H1 (cell line): ENCODE results near the gene CD300LF. TPM values are rescaled to one million over a fixed set of nuclear protein-coding genes. Genes with fewer than 3 reads are reported as not detected.

Experiments
- CTCF ChIA-PET: fragments of 300-600 bp; sonication (Branson Sonifier 250); formaldehyde crosslinking; loops from one replicate; lab custom pipeline; 2021; ENCODE audit not compliant: partially characterized antibody; lab: Charles Lee
- POLR2A ChIA-PET: fragments of 300-600 bp; sonication (Branson Sonifier 250); formaldehyde crosslinking; loops from one replicate; lab custom pipeline; 2021; ENCODE audit warnings: inconsistent platforms; ENCODE audit not compliant: partially characterized antibody; lab: Charles Lee
- DNase-seq, 2 experiments: peaks; one replicate each; pipeline versions ENCODE4 v3.0.0 to v3.0.0-alpha.2; 2010 to 2022; ENCODE audit warnings: low spot score in 2 of 2, low read depth in 1 of 2, mixed read lengths in 1 of 2
- FAIRE-seq: peaks from 2 replicates; lab custom pipeline; 2011; peaks lifted over from hg19 to GRCh38; lab: Jason Lieb, UNC
- H2AFZ ChIP-seq: 2 replicates; pipeline ENCODE4 v1.8.1; 2012; ENCODE audit warnings: low read length, inconsistent platforms
- H2AK5ac ChIP-seq: 2 replicates; pipeline ENCODE4 v1.6.1; 2013; ENCODE audit warnings: low read depth, low read length
- H2BK120ac ChIP-seq: replicated peaks from 2 replicates; pipeline ENCODE3; 2013; ENCODE audit warnings: low read depth, low read length, inconsistent platforms
- H2BK12ac ChIP-seq: 2 replicates; pipeline ENCODE4 v1.6.1; 2013; ENCODE audit warnings: low read depth, low read length
- H2BK15ac ChIP-seq: 2 replicates; pipeline ENCODE4 v1.6.1; 2013; ENCODE audit warnings: low read length
- H2BK20ac ChIP-seq: 2 replicates; pipeline ENCODE4 v1.6.1; 2013; ENCODE audit warnings: low read length
- H2BK5ac ChIP-seq: 2 replicates; pipeline ENCODE4 v1.6.1; 2013; ENCODE audit warnings: low read depth, low read length
- H3K14ac ChIP-seq: 2 replicates; pipeline ENCODE4 v1.6.1; 2013; ENCODE audit warnings: inconsistent platforms; ENCODE audit not compliant: insufficient read length
- H3K18ac ChIP-seq: 2 replicates; pipeline ENCODE4 v1.6.1; 2013; ENCODE audit warnings: low read length; ENCODE audit errors: extremely low read depth
- H3K23ac ChIP-seq: 2 replicates; pipeline ENCODE4 v1.6.1; 2013; ENCODE audit warnings: inconsistent platforms; ENCODE audit not compliant: insufficient read length
- H3K23me2 ChIP-seq: 2 replicates; pipeline ENCODE4 v1.6.1; 2013; ENCODE audit warnings: low read depth, low read length
- H3K27ac ChIP-seq: 2 replicates; pipeline ENCODE4 v1.6.1; 2011; ENCODE audit warnings: low read depth, low read length, inconsistent platforms
- H3K27me3 ChIP-seq, 4 experiments: replicated peaks in 1 of 4; 1 replicate in 1 of 4; 2 replicates in 3 of 4; pipeline versions ENCODE4 v1.6.1 to v1.8.1; 2011 to 2013; ENCODE audit warnings: low read length in 3 of 4, mild to moderate bottlenecking in 3 of 4, inconsistent platforms in 2 of 4, mixed read lengths in 2 of 4, moderate library complexity in 1 of 4; ENCODE audit not compliant: control insufficient read depth in 3 of 4, insufficient read depth in 3 of 4; ENCODE audit errors: extremely low read depth in 1 of 4
- H3K36me3 ChIP-seq, 4 experiments: 2 replicates each; pipeline versions ENCODE4 v1.6.1 to v1.8.1; 2011 to 2013; ENCODE audit warnings: mild to moderate bottlenecking in 4 of 4, low read length in 3 of 4, moderate library complexity in 2 of 4, control low read depth in 1 of 4, inconsistent platforms in 1 of 4; ENCODE audit not compliant: insufficient read depth in 4 of 4, control insufficient read depth in 2 of 4
- H3K4ac ChIP-seq: replicated peaks from 2 replicates; pipeline ENCODE3; 2013; ENCODE audit warnings: low read length, low read depth, mixed read lengths, inconsistent platforms; ENCODE audit not compliant: insufficient read length
- H3K4me1 ChIP-seq, 4 experiments: replicated peaks in 1 of 4; 1 replicate in 1 of 4; 2 replicates in 3 of 4; pipeline versions ENCODE4 v1.6.1 to v1.8.1; 2011 to 2013; ENCODE audit warnings: low read length in 3 of 4, inconsistent platforms in 2 of 4, mixed read lengths in 1 of 4; ENCODE audit not compliant: insufficient read depth in 4 of 4, control insufficient read depth in 3 of 4
- H3K4me2 ChIP-seq, 2 experiments: 2 replicates each; pipeline versions ENCODE4 v1.6.1 to v1.8.1; 2011 to 2013; ENCODE audit warnings: low read depth in 2 of 2, low read length in 2 of 2, control low read depth in 1 of 2, inconsistent platforms in 1 of 2, mild to moderate bottlenecking in 1 of 2; ENCODE audit not compliant: insufficient read depth in 1 of 2
- H3K4me3 ChIP-seq, 4 experiments: fragments of 200-600, 300-600 bp in 1 of 4; sonication (generic), shearing (Covaris generic), sonication (Bioruptor Twin) in 1 of 4; 2 replicates each; pipeline versions ENCODE4 v1.5.1 to v1.8.1; 2011 to 2016; ENCODE audit warnings: low read length in 4 of 4, low read depth in 3 of 4, control low read depth in 2 of 4, inconsistent platforms in 2 of 4, mild to moderate bottlenecking in 2 of 4, mixed read lengths in 1 of 4, moderate library complexity in 1 of 4; ENCODE audit not compliant: insufficient read depth in 2 of 4; ENCODE audit errors: extremely low read depth in 1 of 4
- H3K56ac ChIP-seq: replicated peaks from 2 replicates; pipeline ENCODE3; 2013; ENCODE audit warnings: low read depth, mild to moderate bottlenecking, mixed read lengths, low read length, inconsistent platforms; ENCODE audit not compliant: insufficient read length
- H3K79me1 ChIP-seq: 2 replicates; pipeline ENCODE4 v1.6.1; 2013; ENCODE audit warnings: low read depth, low read length, control low read depth
- H3K79me2 ChIP-seq, 2 experiments: 2 replicates each; pipeline versions ENCODE4 v1.6.1 to v1.8.1; 2012 to 2013; ENCODE audit warnings: low read length in 2 of 2, mild to moderate bottlenecking in 2 of 2, inconsistent platforms in 1 of 2; ENCODE audit not compliant: insufficient read depth in 2 of 2, control insufficient read depth in 1 of 2
- H3K9ac ChIP-seq, 4 experiments: replicated peaks in 1 of 4; 1 replicate in 1 of 4; 2 replicates in 3 of 4; pipeline versions ENCODE4 v1.6.1 to v1.8.1; 2011 to 2013; ENCODE audit warnings: low read depth in 3 of 4, low read length in 3 of 4, control low read depth in 2 of 4, mild to moderate bottlenecking in 2 of 4, moderate library complexity in 2 of 4, inconsistent platforms in 1 of 4; ENCODE audit errors: extremely low read depth in 1 of 4
- H3K9me3 ChIP-seq, 2 experiments: 2 replicates each; pipeline versions ENCODE4 v1.6.1 to v1.8.1; 2012 to 2013; ENCODE audit warnings: mild to moderate bottlenecking in 2 of 2, moderate library complexity in 2 of 2, control low read depth in 1 of 2, inconsistent platforms in 1 of 2, low read depth in 1 of 2, low read length in 1 of 2, mixed read lengths in 1 of 2; ENCODE audit not compliant: insufficient read depth in 2 of 2
- H4K20me1 ChIP-seq, 2 experiments: replicated peaks in 1 of 2; 2 replicates each; pipeline versions ENCODE3 to v1.8.1; 2011 to 2013; ENCODE audit warnings: inconsistent platforms in 2 of 2, low read length in 2 of 2, mild to moderate bottlenecking in 1 of 2; ENCODE audit not compliant: insufficient read depth in 2 of 2, control insufficient read depth in 1 of 2
- H4K5ac ChIP-seq: 2 replicates; pipeline ENCODE4 v1.6.1; 2013; ENCODE audit warnings: low read length, low read depth, mixed read lengths, inconsistent platforms; ENCODE audit not compliant: insufficient read length
- H4K8ac ChIP-seq: 2 replicates; pipeline ENCODE4 v1.8.0; 2013; ENCODE audit warnings: mild to moderate bottlenecking, moderate library complexity, low read length, inconsistent platforms; ENCODE audit not compliant: insufficient read depth; ENCODE audit errors: extremely low read depth
- H4K91ac ChIP-seq: replicated peaks from 2 replicates; pipeline ENCODE3; 2013; ENCODE audit warnings: low read length, mixed read lengths, inconsistent platforms; ENCODE audit not compliant: insufficient read length
- EZH2 ChIP-seq: fragments of 200-600 bp; sonication (generic); IDR thresholded peaks from 2 replicates; pipeline ENCODE4 v1.7.1; 2012; ENCODE audit warnings: low read depth, mild to moderate bottlenecking, moderate library complexity, low read length, inconsistent platforms; ENCODE audit not compliant: severe bottlenecking
- GTF2F1 ChIP-seq: IDR thresholded peaks from 2 replicates; pipeline ENCODE4 v1.6.1; 2012; ENCODE audit warnings: low read depth, low read length, improper control_type of control experiment, borderline replicate concordance
- HDAC6 ChIP-seq: IDR thresholded peaks from one replicate; pipeline ENCODE4 v1.7.1; 2012; ENCODE audit warnings: low read depth, mild to moderate bottlenecking, inconsistent platforms, low read length, moderate library complexity
- MAFK ChIP-seq: IDR thresholded peaks from 2 replicates; pipeline ENCODE4 v1.6.1; 2012; ENCODE audit warnings: low read depth, mild to moderate bottlenecking, improper control_type of control experiment, low read length
- SP2 ChIP-seq: IDR thresholded peaks from 2 replicates; pipeline ENCODE4 v1.6.1; 2012; ENCODE audit warnings: mild to moderate bottlenecking, low read length, inconsistent platforms
- TBP ChIP-seq: IDR thresholded peaks from 2 replicates; pipeline ENCODE4 v1.6.1; 2011; ENCODE audit warnings: low read depth, low read length, improper control_type of control experiment
- ZNF274 ChIP-seq: IDR thresholded peaks from 2 replicates; pipeline ENCODE4 v1.7.0; 2012; ENCODE audit warnings: low read length, borderline replicate concordance; ENCODE audit errors: extremely low read depth
- WGBS, 2 experiments: shearing (Covaris generic) in 1 of 2; methylation state at CpG; one replicate each; pipeline versions ENCODE4 v1.1.6 to v1.1.7; 2013 to 2015; ENCODE audit warnings: low lambda C conversion rate in 2 of 2, mixed read lengths in 2 of 2, inconsistent platforms in 1 of 2, low coverage in 1 of 2, missing lambda C conversion rate in 1 of 2; ENCODE audit not compliant: insufficient replicate concordance in 2 of 2, insufficient coverage in 1 of 2, insufficient read length in 1 of 2; ENCODE audit errors: extremely low coverage in 1 of 2, missing lambda C conversion rate in 1 of 2; 5-methylcytosine and 5-hydroxymethylcytosine counted together
- polyA plus RNA-seq, 7 experiments: library from polyadenylated mRNA; depleted of rRNA in 3 of 7; stranded (reverse) in 5 of 7; unstranded in 2 of 7; fragments of >200 nt in 5 of 7; fragments of 200-250 nt in 2 of 7; gene quantifications; 1 replicate in 5 of 7; 2 replicates in 1 of 7; 4 replicates in 1 of 7; pipeline versions ENCODE4 v1.2.1 to v1.2.3, GENCODE V29; 2011 to 2013; ENCODE audit warnings: missing spikeins in 2 of 7, mixed read lengths in 2 of 7
- total RNA-seq: library from RNA; stranded (reverse); fragmentation: NEBNext Ultra II Directional; extraction: Animal tissue kit (Norgen Biotek cat#: 25700); gene quantifications from 2 replicates; pipeline ENCODE4 v1.2.1, GENCODE V29; 2021

The CD300LF gene
- total and polyA plus RNA-seq, 2 of the 8 experiments (the other 6 are each of a cell fraction or from before 2014, with no cell fraction given): not detected

- ChIA-PET POLR2A (interaction anchor here (0.7 kb wide), 1 partner anchor 91 kb away, joined by 3 read pairs; no protein-coding TSS in a partner anchor), CTCF (interaction anchor here (0.9 to 1.8 kb wide), 7 partner anchors 22 to 100 kb away, joined by 3 to 8 read pairs (median 3); no protein-coding TSS in a partner anchor)
- Histone ChIP-seq H4K20me1 (no peaks in the 10 kb centered on the region), H2BK15ac (no peak overlapping the region), H3K79me1 (no peaks in the 10 kb centered on the region), H3K4me1 (no peaks in the 10 kb centered on the region), H3K36me3 (no peaks in the 10 kb centered on the region), H2BK20ac (no peak overlapping the region), H2AFZ (no peak overlapping the region), H3K23me2 (no peaks in the 10 kb centered on the region), H3K18ac (no peak overlapping the region), H2BK120ac (no peak overlapping the region), H3K23ac (no peak overlapping the region), H3K27me3 (no peaks in the 10 kb centered on the region)
- WGBS, 2 experiments: 87% methylated on average over 9 of the region's 9 CpGs; no CpG with 5 or more reads in 1 of the 2 experiments
- no peak for FAIRE-seq
- TF ChIP-seq EZH2 (no peak), TBP (no peak), GTF2F1 (no peak), MAFK (no peak), SP2 (no peak), HDAC6 (no peak), ZNF274 (no peak)
- TF ChIP-seq, all 59 proteins: peak for 0
- Histone ChIP-seq H2BK12ac (no peak overlapping the region), H3K4me2 (no peak overlapping the region), H3K27ac (no peak overlapping the region), H3K14ac (no peak overlapping the region), H4K8ac (no peak overlapping the region), H4K5ac (no peak overlapping the region), H3K56ac (no peak overlapping the region), H2AK5ac (no peak overlapping the region), H3K79me2 (no peaks in the 10 kb centered on the region), H3K4ac (no peak overlapping the region), H4K91ac (no peak overlapping the region), H3K9me3 (no peaks in the 10 kb centered on the region), H3K9ac (no peak overlapping the region), H2BK5ac (no peak overlapping the region), H3K4me3 (no peak overlapping the region)
- no peak for DNase-seq
These were observed 10.4 kb downstream of the CD300LF start for GRCh38 chr17:74702116-74702871.
